K562 (cell line): ENCODE results near the gene SEMA5A. TPM values are rescaled to one million over a fixed set of nuclear protein-coding genes. Genes with fewer than 3 reads are reported as not detected.

Experiments used
- ATAC-seq: fragments of 200-7000 bp; cut with Tn5 transposase; 3 replicates; pipeline ENCODE4 v1.9.1; 2020; ENCODE audit warnings: moderate library complexity
- BruUV-seq: library from RNA; stranded (reverse); fragments of 400-500 nt; replicated peaks from 2 replicates; lab custom pipeline; 2021; lab: Mats Ljungman, UMichigan
- CTCF ChIA-PET: fragments of 300-600 bp; formaldehyde crosslinking; extraction: SDS; loops from one replicate; lab custom pipeline; 2021; ENCODE audit warnings: low intra/inter-chr PET ratio; lab: Yijun Ruan, JAX
- POLR2A ChIA-PET: fragments of 300-600, 350-650 bp; sonication (Branson Sonifier 250); formaldehyde crosslinking; extraction: SDS; loops from one replicate; lab custom pipeline; 2021; ENCODE audit warnings: antibody characterized with exemption, inconsistent platforms; lab: Yijun Ruan, JAX
- DNase-seq, 4 experiments: peaks; one replicate each; pipeline versions ENCODE4 v3.0.0 to v3.0.0-alpha.2; 2011 to 2018; ENCODE audit warnings: low spot score in 3 of 4, mixed read lengths in 3 of 4; ENCODE audit errors: extremely low read depth in 1 of 4
- FAIRE-seq: peaks from 2 replicates; lab custom pipeline; 2011; peaks lifted over from hg19 to GRCh38; lab: Jason Lieb, UNC
- H2AFZ ChIP-seq: 2 replicates; pipeline ENCODE4 v1.6.0; 2011; ENCODE audit warnings: low read depth, low read length, control low read depth, inconsistent platforms
- H3K27ac ChIP-seq: fragments of 200-600 bp; 3 replicates; pipeline ENCODE4 v1.8.0; 2011; ENCODE audit warnings: low read depth, mild to moderate bottlenecking, control low read depth, inconsistent platforms, low read length, moderate library complexity, mixed read lengths; ENCODE audit errors: extremely low read depth
- H3K27me3 ChIP-seq, 2 experiments: fragments of 300-600 bp in 1 of 2; 2 replicates in 1 of 2; 3 replicates in 1 of 2; pipeline versions ENCODE4 v1.6.0 to v1.8.0; 2011; ENCODE audit warnings: inconsistent platforms in 2 of 2, low read length in 2 of 2, mild to moderate bottlenecking in 1 of 2, mixed read lengths in 1 of 2, moderate library complexity in 1 of 2; ENCODE audit not compliant: control insufficient read depth in 2 of 2, insufficient read depth in 2 of 2
- H3K36me3 ChIP-seq: fragments of 300-600 bp; 3 replicates; pipeline ENCODE4 v1.8.0; 2011; ENCODE audit warnings: mild to moderate bottlenecking, low read length, inconsistent platforms; ENCODE audit not compliant: control insufficient read depth, insufficient read depth
- H3K4me1 ChIP-seq, 2 experiments: fragments of 200-600 bp in 1 of 2; replicated peaks in 1 of 2; 2 replicates in 1 of 2; 3 replicates in 1 of 2; pipeline versions ENCODE4 v1.5.1 to v1.8.0; 2011; ENCODE audit warnings: inconsistent platforms in 2 of 2, low read length in 2 of 2, mild to moderate bottlenecking in 1 of 2, mixed read lengths in 1 of 2, moderate library complexity in 1 of 2; ENCODE audit not compliant: control insufficient read depth in 2 of 2, insufficient read depth in 2 of 2
- H3K4me2 ChIP-seq: 2 replicates; pipeline ENCODE4 v1.6.1; 2011; ENCODE audit warnings: low read length, control low read depth, inconsistent platforms, mixed read lengths; ENCODE audit not compliant: insufficient read depth
- H3K4me3 ChIP-seq: fragments of 200-600 bp; sonication (generic), shearing (Covaris generic); 2 replicates; pipeline ENCODE4 v1.5.1; 2016; ENCODE audit warnings: control low read depth, inconsistent platforms
- H3K79me2 ChIP-seq: fragments of 200-600 bp; 3 replicates; pipeline ENCODE4 v1.8.0; 2011; ENCODE audit warnings: low read length, inconsistent platforms; ENCODE audit not compliant: control insufficient read depth, insufficient read depth
- H3K9ac ChIP-seq, 2 experiments: 2 replicates each; pipeline versions ENCODE4 v1.6.0 to v1.6.1; 2011; ENCODE audit warnings: low read depth in 2 of 2, low read length in 2 of 2, control low read depth in 1 of 2, inconsistent platforms in 1 of 2, mild to moderate bottlenecking in 1 of 2, mixed read lengths in 1 of 2; ENCODE audit not compliant: insufficient read depth in 1 of 2
- H3K9me1 ChIP-seq: one replicate; pipeline ENCODE4 v1.6.0; 2011; ENCODE audit warnings: inconsistent platforms, mild to moderate bottlenecking, low read length, moderate library complexity; ENCODE audit not compliant: control insufficient read depth, insufficient read depth
- H3K9me3 ChIP-seq: replicated peaks from 2 replicates; pipeline ENCODE4 v1.5.1; 2011; ENCODE audit warnings: low read depth, low read length, inconsistent platforms; ENCODE audit not compliant: control insufficient read depth, insufficient read depth
- H4K20me1 ChIP-seq: replicated peaks from 2 replicates; pipeline ENCODE4 v1.6.1; 2011; ENCODE audit warnings: low read length, inconsistent platforms, mixed read lengths; ENCODE audit not compliant: control insufficient read depth, insufficient read depth
- BCLAF1 ChIP-seq, 2 experiments: fragments of 450-650 bp in 1 of 2; IDR thresholded peaks; 2 replicates each; pipeline ENCODE4 v1.6.1; 2011 to 2017; ENCODE audit warnings: low read depth in 2 of 2, antibody characterized with exemption in 1 of 2, borderline replicate concordance in 1 of 2, low read length in 1 of 2, mild to moderate bottlenecking in 1 of 2, mixed read lengths in 1 of 2; ENCODE audit not compliant: control insufficient read depth in 1 of 2
- BCOR ChIP-seq: fragments of 450-650 bp; IDR thresholded peaks from 2 replicates; pipeline ENCODE4 v1.6.1; 2016
- IRF2 ChIP-seq: sonication (generic); formaldehyde crosslinking; IDR thresholded peaks from 2 replicates; pipeline ENCODE4 v1.8.1; 2022; ENCODE audit warnings: mild to moderate bottlenecking, missing genetic modification reagents
- RAD21 ChIP-seq, 2 experiments: fragments of 250-450 bp in 1 of 2; fragments of 450-650 bp in 1 of 2; sonication (Bioruptor Pico) in 1 of 2; formaldehyde crosslinking in 1 of 2; IDR thresholded peaks in 1 of 2; conservative IDR thresholded peaks in 1 of 2; 2 replicates each; pipeline versions ENCODE4 v1.4.0 to v1.8.0; 2020 to 2022; ENCODE audit warnings: mild to moderate bottlenecking in 2 of 2, moderate library complexity in 1 of 2
- STAT5A ChIP-seq: IDR thresholded peaks from 2 replicates; pipeline ENCODE4 v1.6.1; 2012; ENCODE audit warnings: low read length, inconsistent platforms, borderline replicate concordance
- ZNF121 ChIP-seq: sonication (generic); formaldehyde crosslinking; conservative IDR thresholded peaks from 2 replicates; pipeline ENCODE4 v1.8.0; 2022; ENCODE audit warnings: missing genetic modification reagents
- ZNF551 ChIP-seq: fragments of 250-450 bp; sonication (Bioruptor Pico); IDR thresholded peaks from 2 replicates; pipeline ENCODE4 v1.5.0; 2021; ENCODE audit warnings: mild to moderate bottlenecking, moderate library complexity
- WGBS: fragments of 100-300 bp; shearing (Covaris generic); methylation state at CpG from one replicate; pipeline ENCODE4 v1.1.6; 2016; ENCODE audit warnings: low coverage, mixed read lengths; ENCODE audit not compliant: insufficient coverage; ENCODE audit errors: missing lambda C conversion rate; 5-methylcytosine and 5-hydroxymethylcytosine counted together
- in situ Hi-C: fragments of 300-500 bp; cut with MboI; formaldehyde crosslinking; loops from 4 replicates; pipeline ENCODE4 v1.15.0; 2018; ENCODE audit warnings: inconsistent platforms, mixed read lengths
- intact Hi-C: fragments of 100-400 bp; cut with micrococcal nuclease; formaldehyde crosslinking; loops from 2 replicates; pipeline ENCODE4 v1.14.2; 2022
- polyA plus RNA-seq, 8 experiments: library from polyadenylated mRNA; depleted of rRNA in 4 of 8; stranded (reverse) in 5 of 8; unstranded in 3 of 8; fragments of >200 nt; fragmentation: Nextera tagmentation in 2 of 8; fragmentation: Illumina TruSeq in 1 of 8; extraction: Ambion mirVana in 2 of 8; extraction: Trizol in 1 of 8; gene quantifications; 2 replicates each; pipeline versions ENCODE4 v1.2.1 to v1.2.3, GENCODE V29; 2011 to 2014; ENCODE audit warnings: inconsistent platforms in 1 of 8, missing spikeins in 1 of 8
- total RNA-seq, 7 experiments: library from RNA; depleted of rRNA in 6 of 7; stranded (reverse); fragments of >200 nt in 6 of 7; fragmentation: Illumina TruSeq in 2 of 7; extraction: Trizol in 2 of 7; gene quantifications; 2 replicates each; pipeline versions ENCODE4 v1.2.1 to v1.2.3, GENCODE V29; 2011 to 2021; ENCODE audit warnings: low replicate concordance in 1 of 7
- TF ChIP-seq, protein P1 (sequence below): fragments of 450-650 bp; formaldehyde crosslinking; IDR thresholded peaks from 2 replicates; pipeline ENCODE4 v1.4.0; 2022; ENCODE audit warnings: missing genetic modification characterization
- TF ChIP-seq, protein P2 (sequence below): fragments of 250-450 bp; sonication (Bioruptor Pico); IDR thresholded peaks from 2 replicates; pipeline ENCODE4 v1.8.0; 2021; ENCODE audit warnings: moderate library complexity, mild to moderate bottlenecking, inconsistent platforms
- TF ChIP-seq, protein P3 (sequence below): fragments of 250-450 bp; sonication (Bioruptor Pico); IDR thresholded peaks from 2 replicates; pipeline ENCODE4 v1.6.1; 2021; ENCODE audit warnings: mild to moderate bottlenecking

SEMA5A gene
- total and polyA plus RNA-seq, 9 of the 15 experiments (the other 6 are each of a cell fraction or from before 2014, with no cell fraction given), result 0.02 TPM; not detected in 8

GRCh38 chr5:9545136-9545991, 511 bp downstream of the SEMA5A start (continued):
- no peak for TF ChIP-seq STAT5A
- TF ChIP-seq IRF2 (CRISPR knock-in tag), result no peak
- TF ChIP-seq, protein P1, sequence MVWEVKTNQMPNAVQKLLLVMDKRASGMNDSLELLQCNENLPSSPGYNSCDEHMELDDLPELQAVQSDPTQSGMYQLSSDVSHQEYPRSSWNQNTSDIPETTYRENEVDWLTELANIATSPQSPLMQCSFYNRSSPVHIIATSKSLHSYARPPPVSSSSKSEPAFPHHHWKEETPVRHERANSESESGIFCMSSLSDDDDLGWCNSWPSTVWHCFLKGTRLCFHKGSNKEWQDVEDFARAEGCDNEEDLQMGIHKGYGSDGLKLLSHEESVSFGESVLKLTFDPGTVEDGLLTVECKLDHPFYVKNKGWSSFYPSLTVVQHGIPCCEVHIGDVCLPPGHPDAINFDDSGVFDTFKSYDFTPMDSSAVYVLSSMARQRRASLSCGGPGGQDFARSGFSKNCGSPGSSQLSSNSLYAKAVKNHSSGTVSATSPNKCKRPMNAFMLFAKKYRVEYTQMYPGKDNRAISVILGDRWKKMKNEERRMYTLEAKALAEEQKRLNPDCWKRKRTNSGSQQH (CRISPR knock-in tag), result no peak
- TF ChIP-seq RAD21 (CRISPR knock-in tag; conservative IDR thresholded peaks at IDR 0.05 in 1 of 2, IDR thresholded peaks at IDR 0.05 in 1 of 2), result no peak
- no peak for TF ChIP-seq BCOR

GRCh38 chr5:9544502-9545135, 1.3 kb downstream of the SEMA5A start:
- no peak overlapping the region for H3K4me3 ChIP-seq
- no peak overlapping the region for H3K9ac ChIP-seq
- TF ChIP-seq, protein P2, sequence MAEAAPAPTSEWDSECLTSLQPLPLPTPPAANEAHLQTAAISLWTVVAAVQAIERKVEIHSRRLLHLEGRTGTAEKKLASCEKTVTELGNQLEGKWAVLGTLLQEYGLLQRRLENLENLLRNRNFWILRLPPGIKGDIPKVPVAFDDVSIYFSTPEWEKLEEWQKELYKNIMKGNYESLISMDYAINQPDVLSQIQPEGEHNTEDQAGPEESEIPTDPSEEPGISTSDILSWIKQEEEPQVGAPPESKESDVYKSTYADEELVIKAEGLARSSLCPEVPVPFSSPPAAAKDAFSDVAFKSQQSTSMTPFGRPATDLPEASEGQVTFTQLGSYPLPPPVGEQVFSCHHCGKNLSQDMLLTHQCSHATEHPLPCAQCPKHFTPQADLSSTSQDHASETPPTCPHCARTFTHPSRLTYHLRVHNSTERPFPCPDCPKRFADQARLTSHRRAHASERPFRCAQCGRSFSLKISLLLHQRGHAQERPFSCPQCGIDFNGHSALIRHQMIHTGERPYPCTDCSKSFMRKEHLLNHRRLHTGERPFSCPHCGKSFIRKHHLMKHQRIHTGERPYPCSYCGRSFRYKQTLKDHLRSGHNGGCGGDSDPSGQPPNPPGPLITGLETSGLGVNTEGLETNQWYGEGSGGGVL (CRISPR knock-in tag), result no peak
- TF ChIP-seq ZNF551 (CRISPR knock-in tag), result no peak
- TF ChIP-seq, protein P3, sequence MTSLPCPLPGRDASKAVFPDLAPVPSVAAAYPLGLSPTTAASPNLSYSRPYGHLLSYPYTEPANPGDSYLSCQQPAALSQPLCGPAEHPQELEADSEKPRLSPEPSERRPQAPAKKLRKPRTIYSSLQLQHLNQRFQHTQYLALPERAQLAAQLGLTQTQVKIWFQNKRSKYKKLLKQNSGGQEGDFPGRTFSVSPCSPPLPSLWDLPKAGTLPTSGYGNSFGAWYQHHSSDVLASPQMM (CRISPR knock-in tag), result no peak
- TF ChIP-seq BCLAF1 (IDR thresholded peaks at IDR 0.05; ENCODE audit: borderline replicate concordance in 1 of 2, control insufficient read depth in 1 of 2, low read depth in 2 of 2, low read length in 1 of 2), result no peak
- TF ChIP-seq ZNF121 (CRISPR knock-in tag), result no peak

More at GRCh38 chr5:9544502-9545135, 1.3 kb downstream of the SEMA5A start:
- intact Hi-C loops (loop anchor here (2.0 to 10.0 kb wide), 2 partner anchors 184 to 1620 kb away; no protein-coding TSS in a partner anchor), in situ Hi-C loops (no loop called here)
- peak overlapping the region; percentile 11; the same call in 1 of the 2 replicates for H2AFZ ChIP-seq
- H3K27ac ChIP-seq, result no peak overlapping the region
- BruUV-seq, result no TSS peak
- no peaks in the 10 kb centered on the region for H3K36me3 ChIP-seq
- peaks cover 0 to 4% of the 10 kb centered on the region in 2 experiments; a peak in 1 of 5 replicates for H3K27me3 ChIP-seq
- ChIA-PET CTCF (no interaction called here), POLR2A (no interaction called here)
- no peaks in the 10 kb centered on the region for H4K20me1 ChIP-seq
- H3K79me2 ChIP-seq, result no peaks in the 10 kb centered on the region
- H3K4me2 ChIP-seq, result no peak overlapping the region
- no peaks in the 10 kb centered on the region for H3K9me1 ChIP-seq
- FAIRE-seq (peak; percentile 76), ATAC-seq (peak; percentile 88), DNase-seq (peak; percentile 65 to 77 (median 68))
- WGBS, result 18% methylated on average over 43 of the region's 45 CpGs
- peaks cover 0 to 21% of the 10 kb centered on the region in 2 experiments; a peak in 2 of 5 replicates for H3K4me1 ChIP-seq
- H3K9me3 ChIP-seq, result no peaks in the 10 kb centered on the region
